Hepatocyte (in vitro differentiated cells): ENCODE measurements around the gene NDUFAF4. TPM values are rescaled to one million over a fixed set of nuclear protein-coding genes. Genes with fewer than 3 reads are reported as not detected.

Experiments
- DNase-seq: peaks from one replicate; pipeline ENCODE4 v3.0.0-alpha.2; 2016; ENCODE audit warnings: low spot score
- H2AFZ ChIP-seq: fragments of 200-600 bp; sonication (generic); 2 replicates; pipeline ENCODE4 v1.6.0; 2016; ENCODE audit warnings: antibody characterized with exemption, mild to moderate bottlenecking
- H3K27ac ChIP-seq: fragments of 200-600 bp; sonication (generic); 2 replicates; pipeline ENCODE4 v1.5.1; 2016; ENCODE audit warnings: mild to moderate bottlenecking
- H3K27me3 ChIP-seq: fragments of 200-600 bp; sonication (generic); 2 replicates; pipeline ENCODE4 v1.6.1; 2016
- H3K36me3 ChIP-seq: fragments of 200-600 bp; sonication (generic); replicated peaks from 2 replicates; pipeline ENCODE4 v1.5.1; 2016; ENCODE audit warnings: low read depth; ENCODE audit not compliant: insufficient read depth
- H3K4me1 ChIP-seq: fragments of 200-600 bp; sonication (generic); 2 replicates; pipeline ENCODE4 v1.5.1; 2016; ENCODE audit warnings: mild to moderate bottlenecking, moderate library complexity; ENCODE audit not compliant: insufficient read depth
- H3K4me2 ChIP-seq: fragments of 200-600 bp; sonication (generic); 2 replicates; pipeline ENCODE4 v1.6.0; 2016
- H3K4me3 ChIP-seq: fragments of 200-600 bp; sonication (generic); 2 replicates; pipeline ENCODE4 v1.5.1; 2016; ENCODE audit warnings: mild to moderate bottlenecking
- H3K79me2 ChIP-seq: fragments of 200-600 bp; sonication (generic); 2 replicates; pipeline ENCODE4 v1.6.0; 2017; ENCODE audit warnings: mild to moderate bottlenecking
- H3K9me2 ChIP-seq: fragments of 200-600 bp; sonication (generic); replicated peaks from 2 replicates; pipeline ENCODE4 v1.6.0; 2017; ENCODE audit warnings: mild to moderate bottlenecking; ENCODE audit not compliant: insufficient read depth
- H3K9me3 ChIP-seq: fragments of 200-600 bp; sonication (generic); 2 replicates; pipeline ENCODE4 v1.5.1; 2016; ENCODE audit warnings: low read depth, mild to moderate bottlenecking
- H4K20me1 ChIP-seq: fragments of 200-600 bp; sonication (generic); 2 replicates; pipeline ENCODE4 v1.6.0; 2016; ENCODE audit warnings: mild to moderate bottlenecking; ENCODE audit not compliant: insufficient read depth, poor library complexity, severe bottlenecking
- CTCF ChIP-seq: fragments of 200-600 bp; sonication (generic); IDR thresholded peaks from 2 replicates; pipeline ENCODE4 v1.5.1; 2016; ENCODE audit warnings: antibody characterized with exemption, mild to moderate bottlenecking; ENCODE audit not compliant: poor library complexity
- EZH2 ChIP-seq: fragments of 200-600 bp; sonication (generic); IDR thresholded peaks from 2 replicates; pipeline ENCODE4 v1.6.1; 2016; ENCODE audit warnings: antibody characterized with exemption, mild to moderate bottlenecking, borderline replicate concordance
- EZH2phosphoT487 ChIP-seq: fragments of 200-600 bp; sonication (generic); IDR thresholded peaks from one replicate; pipeline ENCODE4 v1.6.1; 2018; ENCODE audit warnings: antibody characterized with exemption, mild to moderate bottlenecking, low read depth, moderate library complexity; ENCODE audit not compliant: unreplicated experiment, severe bottlenecking
- WGBS: methylation state at CpG from one replicate; pipeline ENCODE4 v1.1.6; 2016; ENCODE audit warnings: low lambda C conversion rate; ENCODE audit errors: missing lambda C conversion rate; 5-methylcytosine and 5-hydroxymethylcytosine counted together
- polyA plus RNA-seq: library from polyadenylated mRNA; unstranded; fragments of >200 nt; fragmentation: Nextera tagmentation; extraction: Ambion mirVana; gene quantifications from 2 replicates; pipeline ENCODE4 v1.2.1, GENCODE V29; 2016
- total RNA-seq: library from RNA; depleted of rRNA; stranded (reverse); fragments of >200 nt; gene quantifications from 2 replicates; pipeline ENCODE4 v1.2.3, GENCODE V29; 2014

Gene NDUFAF4
- total and polyA plus RNA-seq, 2 experiments from 2014 or later, result 39.1 to 62.4 TPM

GRCh38 chr6:96864216-96865054, 33.3 kb downstream of the NDUFAF4 start:
- Histone ChIP-seq H2AFZ (no peak overlapping the region), H3K9me3 (no peaks in the 10 kb centered on the region), H3K27me3 (no peaks in the 10 kb centered on the region), H3K36me3 (no peaks in the 10 kb centered on the region), H3K27ac (no peak overlapping the region), H3K79me2 (no peaks in the 10 kb centered on the region), H3K9me2 (no peaks in the 10 kb centered on the region), H4K20me1 (no peaks in the 10 kb centered on the region), H3K4me1 (peaks cover 7% of the 10 kb centered on the region), H3K4me2 (no peak overlapping the region), H3K4me3 (no peak overlapping the region)
- TF ChIP-seq CTCF, result no peak
- TF ChIP-seq EZH2, result no peak
- TF ChIP-seq EZH2phosphoT487, result no peak
- WGBS, result 63% methylated on average over 3 of the region's 3 CpGs
- no peak for DNase-seq

GRCh38 chr6:96862560-96862959, 35.1 kb downstream of the NDUFAF4 start:
- no peak overlapping the region for H3K4me3 ChIP-seq
- no peak overlapping the region for H2AFZ ChIP-seq

DNA sequence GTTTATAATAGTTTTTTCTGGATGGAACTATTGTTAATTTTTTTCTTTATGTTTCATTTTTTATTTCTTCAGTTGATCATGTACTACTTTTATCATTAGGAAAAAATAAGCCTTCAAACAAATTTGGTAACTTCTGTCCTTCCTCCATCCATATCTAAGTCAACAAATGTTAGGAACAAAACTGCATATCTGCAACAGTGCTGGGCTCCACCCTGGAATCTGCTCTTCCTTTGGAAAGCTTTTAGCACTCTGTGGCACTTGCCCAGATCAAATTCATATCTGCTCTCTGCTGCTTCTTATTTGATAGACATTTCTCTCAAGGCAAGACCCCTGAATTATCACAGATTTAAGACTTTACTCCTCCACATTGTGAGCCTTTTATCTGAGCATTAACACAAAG, 36.1 kb downstream of the NDUFAF4 start:
- TF ChIP-seq EZH2 (no peak), EZH2phosphoT487 (no peak), CTCF (no peak)
- Histone ChIP-seq H3K27ac (no peak overlapping the region), H2AFZ (no peak overlapping the region), H3K4me1 (peaks cover 7% of the 10 kb centered on the region), H3K27me3 (no peaks in the 10 kb centered on the region), H3K4me3 (no peak overlapping the region), H3K4me2 (no peak overlapping the region), H3K79me2 (no peaks in the 10 kb centered on the region), H3K9me2 (no peaks in the 10 kb centered on the region), H3K9me3 (no peaks in the 10 kb centered on the region), H4K20me1 (no peaks in the 10 kb centered on the region), H3K36me3 (no peaks in the 10 kb centered on the region)
- no peak for DNase-seq

More at GRCh38 chr6:96862560-96862959, 35.1 kb downstream of the NDUFAF4 start:
- H3K4me1 ChIP-seq, result peaks cover 7% of the 10 kb centered on the region
- no peaks in the 10 kb centered on the region for H3K9me2 ChIP-seq
- H4K20me1 ChIP-seq, result no peaks in the 10 kb centered on the region
- 38% methylated on average over 1 of the region's 1 CpG for WGBS
- TF ChIP-seq EZH2phosphoT487 (no peak), EZH2 (no peak), CTCF (no peak)
- H3K27me3 ChIP-seq, result no peaks in the 10 kb centered on the region
- no peaks in the 10 kb centered on the region for H3K9me3 ChIP-seq
- no peak overlapping the region for H3K27ac ChIP-seq
- DNase-seq, result no peak
- no peaks in the 10 kb centered on the region for H3K36me3 ChIP-seq
- no peaks in the 10 kb centered on the region for H3K79me2 ChIP-seq
- no peak overlapping the region for H3K4me2 ChIP-seq
